HFF-Myc (cell line): ENCODE data around the gene SALL3.
"Not testable (repeated sequence)": the region's sequence is repeated elsewhere in the genome, so short reads cannot be mapped to it uniquely, and the experiment has no call there.

Experiments used
- DNase-seq: peaks from one replicate; pipeline ENCODE4 v3.0.0-alpha.2; 2011; ENCODE audit warnings: low read depth; ENCODE audit errors: extremely low read depth
- H3K4me3 ChIP-seq: replicated peaks from 2 replicates; pipeline ENCODE4 v1.5.1; 2011; ENCODE audit warnings: low read depth, mild to moderate bottlenecking, control low read depth, low read length
- CTCF ChIP-seq: IDR thresholded peaks from 2 replicates; pipeline ENCODE4 v1.5.1; 2012; ENCODE audit warnings: mild to moderate bottlenecking, low read depth, low read length, control low read depth; ENCODE audit errors: missing control alignments

Gene SALL3

GRCh38 chr18:78962098-78962497 is 17.5 kb upstream of the SALL3 start:
- no peak for TF ChIP-seq CTCF
- no peak overlapping the region for H3K4me3 ChIP-seq
- no peak for DNase-seq

GRCh38 chr18:78964727-78965126 is 14.9 kb upstream of the SALL3 start:
- H3K4me3 ChIP-seq, DNase-seq: not testable (repeated sequence)

GRCh38 chr18:78965260-78965659 is 14.4 kb upstream of the SALL3 start:
- no peak overlapping the region for H3K4me3 ChIP-seq
- DNase-seq, result no peak
- no peak for TF ChIP-seq CTCF

GRCh38 chr18:78965917-78966792 is 13.5 kb upstream of the SALL3 start:
- H3K4me3 ChIP-seq, result no peak overlapping the region
- no peak for DNase-seq
- no peak for TF ChIP-seq CTCF

GRCh38 chr18:78966793-78967106 is 12.9 kb upstream of the SALL3 start:
- TF ChIP-seq CTCF, result no peak

GRCh38 chr18:78967692-78968091 is 11.9 kb upstream of the SALL3 start:
- no peak for TF ChIP-seq CTCF
- no peak overlapping the region for H3K4me3 ChIP-seq

More at GRCh38 chr18:78966793-78967106, 12.9 kb upstream of the SALL3 start:
- no peak overlapping the region for H3K4me3 ChIP-seq
- no peak for DNase-seq

GRCh38 chr18:78969574-78970315 is 9.9 kb upstream of the SALL3 start:
- H3K4me3 ChIP-seq, result no peak overlapping the region
- no peak for TF ChIP-seq CTCF
- DNase-seq, result no peak

More at GRCh38 chr18:78967692-78968091, 11.9 kb upstream of the SALL3 start:
- no peak for DNase-seq
